GM12878 (cell line): ENCODE measurements around the gene SUPT3H. TPM values are rescaled to one million over a fixed set of nuclear protein-coding genes. Genes with fewer than 3 reads are reported as not detected.
A peak's percentile ranks its signal among the peaks of the same experiment; 100 is the strongest.

Experiments
- ATAC-seq: fragments of 200-7000 bp; cut with Tn5 transposase; 3 replicates; pipeline ENCODE4 v1.9.1; 2020; ENCODE audit warnings: mild to moderate bottlenecking, moderate library complexity
- BruUV-seq: library from RNA; stranded (reverse); fragments of 400-500 nt; replicated peaks from 2 replicates; lab custom pipeline; 2021; lab: Mats Ljungman, UMichigan
- CTCF ChIA-PET: fragments of 300-600 bp; sonication (Branson Sonifier 250); formaldehyde crosslinking; extraction: SDS; loops from one replicate; lab custom pipeline; 2021; ENCODE audit warnings: inconsistent platforms; lab: Yijun Ruan, JAX
- POLR2A ChIA-PET: fragments of 350-600 bp; formaldehyde crosslinking; extraction: SDS; loops from one replicate; lab custom pipeline; 2021; ENCODE audit warnings: inconsistent platforms; lab: Charles Lee
- RAD21 ChIA-PET: fragments of 300-600 bp; sonication (Branson Sonifier 250); formaldehyde crosslinking; loops from one replicate; lab custom pipeline; 2023; ENCODE audit warnings: antibody characterized with exemption; ENCODE audit not compliant: unreplicated experiment; lab: Charles Lee
- SMC1A ChIA-PET: fragments of 300-600 bp; sonication (Branson Sonifier 250); formaldehyde crosslinking; loops from one replicate; lab custom pipeline; 2023; ENCODE audit not compliant: unreplicated experiment, uncharacterized antibody; lab: Charles Lee
- DNase-seq: peaks from one replicate; pipeline ENCODE4 v3.0.0-alpha.2; 2011; ENCODE audit warnings: low read depth, low spot score
- FAIRE-seq: peaks from 3 replicates; lab custom pipeline; 2011; peaks lifted over from hg19 to GRCh38; lab: Jason Lieb, UNC
- H2AFZ ChIP-seq: 2 replicates; pipeline ENCODE4 v1.6.0; 2011; ENCODE audit warnings: low read depth, low read length, control low read depth; ENCODE audit not compliant: control insufficient read depth
- H3K27ac ChIP-seq: 2 replicates; pipeline ENCODE4 v1.5.1; 2011; ENCODE audit warnings: control low read depth; ENCODE audit not compliant: control insufficient read depth, insufficient read depth
- H3K27me3 ChIP-seq, 2 experiments: replicated peaks in 1 of 2; 2 replicates each; pipeline versions ENCODE4 v1.6.0 to v1.6.1; 2011; ENCODE audit warnings: low read length in 1 of 2; ENCODE audit not compliant: control insufficient read depth in 2 of 2, insufficient read depth in 2 of 2
- H3K36me3 ChIP-seq, 2 experiments: 2 replicates each; pipeline ENCODE4 v1.5.1; 2011; ENCODE audit warnings: low read length in 1 of 2; ENCODE audit not compliant: control insufficient read depth in 2 of 2, insufficient read depth in 2 of 2
- H3K4me1 ChIP-seq: 2 replicates; pipeline ENCODE4 v1.6.1; 2011; ENCODE audit warnings: mild to moderate bottlenecking, low read length, moderate library complexity, mixed read lengths; ENCODE audit not compliant: control insufficient read depth, insufficient read depth
- H3K4me2 ChIP-seq: 2 replicates; pipeline ENCODE4 v1.6.0; 2011; ENCODE audit warnings: control low read depth; ENCODE audit not compliant: control insufficient read depth, insufficient read depth
- H3K4me3 ChIP-seq: fragments of 200-600 bp; sonication (generic); 2 replicates; pipeline ENCODE4 v1.5.1; 2016
- H3K79me2 ChIP-seq: 2 replicates; pipeline ENCODE4 v1.6.0; 2011; ENCODE audit warnings: low read length; ENCODE audit not compliant: control insufficient read depth, insufficient read depth
- H3K9ac ChIP-seq: 2 replicates; pipeline ENCODE4 v1.8.0; 2011; ENCODE audit warnings: low read length, control low read depth, mixed read lengths; ENCODE audit not compliant: control insufficient read depth, insufficient read depth
- H3K9me3 ChIP-seq: replicated peaks from 3 replicates; pipeline ENCODE4 v1.5.1; 2011; ENCODE audit warnings: mild to moderate bottlenecking, low read length; ENCODE audit not compliant: control insufficient read depth, insufficient read depth
- H4K20me1 ChIP-seq: 2 replicates; pipeline ENCODE4 v1.6.0; 2011; ENCODE audit not compliant: control insufficient read depth, insufficient read depth
- CBFB ChIP-seq: IDR thresholded peaks from 2 replicates; pipeline ENCODE4 v1.6.1; 2016; ENCODE audit warnings: antibody characterized with exemption, low read depth
- CHD1 ChIP-seq: IDR thresholded peaks from 2 replicates; pipeline ENCODE4 v1.6.1; 2012; ENCODE audit warnings: low read depth, low read length, improper control_type of control experiment
- FOXM1 ChIP-seq: IDR thresholded peaks from 2 replicates; pipeline ENCODE4 v1.6.1; 2012; ENCODE audit warnings: low read depth, mild to moderate bottlenecking, inconsistent platforms, low read length, moderate library complexity
- JUNB ChIP-seq: IDR thresholded peaks from 2 replicates; pipeline ENCODE4 v1.6.1; 2016; ENCODE audit warnings: antibody characterized with exemption, mild to moderate bottlenecking
- MAX ChIP-seq: IDR thresholded peaks from 2 replicates; pipeline ENCODE4 v1.6.1; 2012; ENCODE audit warnings: low read depth, low read length, improper control_type of control experiment
- POLR2A ChIP-seq: IDR thresholded peaks from 2 replicates; pipeline ENCODE4 v1.6.1; 2011; ENCODE audit warnings: low read depth, mild to moderate bottlenecking, low read length
- RB1 ChIP-seq: fragments of 450-650 bp; formaldehyde crosslinking; IDR thresholded peaks from 2 replicates; pipeline ENCODE4 v1.6.1; 2017; ENCODE audit warnings: mild to moderate bottlenecking, borderline replicate concordance
- REST ChIP-seq: IDR thresholded peaks from 2 replicates; pipeline ENCODE4 v1.6.1; 2012; ENCODE audit warnings: mild to moderate bottlenecking, low read depth, low read length
- ZNF687 ChIP-seq: fragments of 450-650 bp; IDR thresholded peaks from 2 replicates; pipeline ENCODE4 v1.6.1; 2017; ENCODE audit warnings: mild to moderate bottlenecking, moderate library complexity
- WGBS: methylation state at CpG from one replicate; pipeline ENCODE4 v1.1.6; 2016; ENCODE audit warnings: low lambda C conversion rate; ENCODE audit not compliant: insufficient replicate concordance, insufficient coverage; ENCODE audit errors: missing lambda C conversion rate; 5-methylcytosine and 5-hydroxymethylcytosine counted together
- in situ Hi-C: fragments of 300-500 bp; cut with MboI; formaldehyde crosslinking; loops from 9 replicates; pipeline ENCODE4 v1.14.3; 2018; ENCODE audit warnings: mixed read lengths
- intact Hi-C: fragments of 100-400 bp; cut with micrococcal nuclease; formaldehyde crosslinking; loops from one replicate; pipeline ENCODE4 v1.14.2; 2022; ENCODE audit not compliant: unreplicated experiment
- polyA plus RNA-seq, 11 experiments: library from polyadenylated mRNA; depleted of rRNA in 4 of 11; unstranded in 6 of 11; stranded (reverse) in 5 of 11; fragments of >200 nt; fragmentation: Nextera tagmentation in 4 of 11; fragmentation: Illumina TruSeq in 1 of 11; extraction: Ambion mirVana in 4 of 11; extraction: Trizol in 1 of 11; gene quantifications; 1 replicate in 1 of 11; 2 replicates in 10 of 11; pipeline versions ENCODE4 v1.2.1 to v1.2.3, GENCODE V29; 2011 to 2016; ENCODE audit warnings: inconsistent platforms in 2 of 11, missing spikeins in 2 of 11, low read depth in 1 of 11
- total RNA-seq, 4 experiments: library from RNA; depleted of rRNA in 3 of 4; stranded (reverse); fragments of >200 nt in 3 of 4; fragmentation: Illumina TruSeq in 1 of 4; extraction: Trizol in 1 of 4; gene quantifications; 2 replicates each; pipeline versions ENCODE4 v1.2.1 to v1.2.3, GENCODE V29; 2013 to 2021

SUPT3H gene
- total and polyA plus RNA-seq, 10 of the 15 experiments (the other 5 are each of a cell fraction or from before 2014, with no cell fraction given): 0.51 to 3.7 (median 2.0) TPM

- H3K9me3 ChIP-seq: no peaks in the 10 kb centered on the region
- ChIA-PET RAD21 (no interaction called here), SMC1A (interaction anchor here (0.6 to 1.0 kb wide), 2 partner anchors 10 to 540 kb away, joined by 3 read pairs; no protein-coding TSS in a partner anchor), POLR2A (no interaction called here), CTCF (no interaction called here)
- no peak overlapping the region for H3K9ac ChIP-seq
- H3K79me2 ChIP-seq: no peaks in the 10 kb centered on the region
- no peaks in the 10 kb centered on the region for H4K20me1 ChIP-seq
- no peaks in the 10 kb centered on the region for H3K36me3 ChIP-seq
- intact Hi-C loops (loop anchor here (10.0 kb wide), 2 partner anchors 217 to 343 kb away; no protein-coding TSS in a partner anchor), in situ Hi-C loops (no loop called here)
- H3K27me3 ChIP-seq: peaks cover 0 to 2% of the 10 kb centered on the region in 2 experiments; a peak in 1 of 4 replicates
- TF ChIP-seq REST: no peak
- no peak for TF ChIP-seq CHD1
- no peak for TF ChIP-seq CBFB
- TF ChIP-seq ZNF687: no peak
- TF ChIP-seq MAX: no peak
- TF ChIP-seq RB1: no peak
- no peak for TF ChIP-seq POLR2A
- no peak for TF ChIP-seq FOXM1
- peak; percentile 17; the same call in 1 of the 2 replicates for TF ChIP-seq JUNB
- H3K4me3 ChIP-seq: no peak overlapping the region
- no peaks in the 10 kb centered on the region; the same call in 1 of the 2 replicates for H3K4me1 ChIP-seq
- no peak for DNase-seq
- no peak for FAIRE-seq
- no peak overlapping the region for H2AFZ ChIP-seq
- ATAC-seq: no peak
- no peak overlapping the region for H3K4me2 ChIP-seq
- H3K27ac ChIP-seq: no peak overlapping the region
- 71% methylated on average over 3 of the region's 3 CpGs for WGBS
- BruUV-seq: no TSS peak
Observed at GRCh38 chr6:45371924-45372573, 5.7 kb downstream of the SUPT3H start.
